Muscle layer of duodenum (tissue), 2 donors: Measurements from ENCODE around the gene PHYHD1.

ENCODE experiments used
- H3K27ac ChIP-seq: one replicate; pipeline ENCODE4 v1.7.0; 2013; ENCODE audit warnings: mild to moderate bottlenecking, low read length
- H3K27me3 ChIP-seq: one replicate; pipeline ENCODE4 v1.7.0; 2013; ENCODE audit warnings: low read depth, mild to moderate bottlenecking, control low read depth, low read length
- H3K36me3 ChIP-seq, 2 donors: one replicate each; pipeline ENCODE4 v1.7.0; 2013; ENCODE audit warnings: low read length in 2 of 2, control low read depth in 1 of 2, mild to moderate bottlenecking in 1 of 2; ENCODE audit not compliant: insufficient read depth in 2 of 2, control insufficient read depth in 1 of 2
- H3K4me1 ChIP-seq, 2 donors: one replicate each; pipeline ENCODE4 v1.7.0; 2013; ENCODE audit warnings: low read length in 2 of 2, mild to moderate bottlenecking in 2 of 2, control low read depth in 1 of 2, moderate library complexity in 1 of 2; ENCODE audit not compliant: insufficient read depth in 2 of 2, control insufficient read depth in 1 of 2
- H3K4me3 ChIP-seq, 2 donors: one replicate each; pipeline ENCODE4 v1.7.0; 2013; ENCODE audit warnings: low read length in 2 of 2, low read depth in 1 of 2, mild to moderate bottlenecking in 1 of 2
- H3K9me3 ChIP-seq, 2 donors: one replicate each; pipeline ENCODE4 v1.7.0; 2013; ENCODE audit warnings: low read length in 2 of 2, control low read depth in 1 of 2, mild to moderate bottlenecking in 1 of 2; ENCODE audit not compliant: control insufficient read depth in 1 of 2
- donor health status: healthy.

Gene PHYHD1

GRCh38 chr9:128902351-128903078 lies 18.3 kb upstream of the PHYHD1 start:
- Histone ChIP-seq H3K27me3 (no peaks in the 10 kb centered on the region), H3K27ac (no peak overlapping the region), H3K9me3 (no peaks in the 10 kb centered on the region), H3K36me3 (peaks cover 2 to 20% of the 10 kb centered on the region in 2 donors), H3K4me1 (peaks cover 5 to 8% of the 10 kb centered on the region in 2 donors), H3K4me3 (no peak overlapping the region)

GRCh38 chr9:128903079-128903461 lies 17.7 kb upstream of the PHYHD1 start:
- H3K9me3 ChIP-seq, result no peaks in the 10 kb centered on the region
- H3K27ac ChIP-seq, result no peak overlapping the region
- no peaks in the 10 kb centered on the region for H3K27me3 ChIP-seq
- H3K4me1 ChIP-seq, result peaks cover 5 to 8% of the 10 kb centered on the region in 2 donors
- H3K36me3 ChIP-seq, result peaks cover 8 to 25% of the 10 kb centered on the region in 2 donors
- no peak overlapping the region for H3K4me3 ChIP-seq

GRCh38 chr9:128903871-128904620 lies 16.7 kb upstream of the PHYHD1 start:
- Histone ChIP-seq H3K27me3 (no peaks in the 10 kb centered on the region), H3K4me3 (no peak overlapping the region), H3K4me1 (peaks cover 5 to 8% of the 10 kb centered on the region in 2 donors), H3K27ac (no peak overlapping the region), H3K9me3 (no peaks in the 10 kb centered on the region), H3K36me3 (peaks cover 17 to 32% of the 10 kb centered on the region in 2 donors)

- H3K4me3 ChIP-seq, result no peak overlapping the region
- H3K27me3 ChIP-seq, result no peaks in the 10 kb centered on the region
- H3K36me3 ChIP-seq, result peaks cover 25 to 43% of the 10 kb centered on the region in 2 donors
- no peak overlapping the region for H3K27ac ChIP-seq
- H3K4me1 ChIP-seq, result peaks cover 0 to 8% of the 10 kb centered on the region in 2 donors
- H3K9me3 ChIP-seq, result no peaks in the 10 kb centered on the region
These were observed 14.8 kb upstream of the PHYHD1 start for GRCh38 chr9:128905964-128906363.

GRCh38 chr9:128906741-128907140 lies 14.0 kb upstream of the PHYHD1 start:
- H3K27ac ChIP-seq, result no peak overlapping the region
- peaks cover 25 to 43% of the 10 kb centered on the region in 2 donors for H3K36me3 ChIP-seq
- no peak overlapping the region for H3K4me3 ChIP-seq
- no peaks in the 10 kb centered on the region for H3K9me3 ChIP-seq
- peaks cover 2 to 16% of the 10 kb centered on the region in 2 donors for H3K4me1 ChIP-seq
- H3K27me3 ChIP-seq, result no peaks in the 10 kb centered on the region

- H3K4me3 ChIP-seq, result no peak overlapping the region
- H3K27ac ChIP-seq, result no peak overlapping the region
- H3K9me3 ChIP-seq, result no peaks in the 10 kb centered on the region
- peaks cover 12 to 28% of the 10 kb centered on the region in 2 donors for H3K4me1 ChIP-seq
- H3K36me3 ChIP-seq, result peaks cover 25 to 33% of the 10 kb centered on the region in 2 donors
- H3K27me3 ChIP-seq, result no peaks in the 10 kb centered on the region
These were observed 12.4 kb upstream of the PHYHD1 start for GRCh38 chr9:128908372-128908771.

GRCh38 chr9:128909859-128910258 lies 10.9 kb upstream of the PHYHD1 start:
- Histone ChIP-seq H3K4me3 (no peak overlapping the region), H3K4me1 (peaks cover 12 to 35% of the 10 kb centered on the region in 2 donors), H3K27me3 (no peaks in the 10 kb centered on the region), H3K36me3 (peaks cover 25 to 38% of the 10 kb centered on the region in 2 donors), H3K27ac (no peak overlapping the region), H3K9me3 (no peaks in the 10 kb centered on the region)

- Histone ChIP-seq H3K36me3 (peaks cover 25 to 40% of the 10 kb centered on the region in 2 donors), H3K4me1 (peaks cover 12 to 40% of the 10 kb centered on the region in 2 donors)
These were observed 9.9 kb upstream of the PHYHD1 start for GRCh38 chr9:128910906-128911305.

GRCh38 chr9:128911529-128912035 lies 9.2 kb upstream of the PHYHD1 start:
- H3K4me1 ChIP-seq, result peaks cover 13 to 47% of the 10 kb centered on the region in 2 donors

More at GRCh38 chr9:128910906-128911305, 9.9 kb upstream of the PHYHD1 start:
- Histone ChIP-seq H3K9me3 (no peaks in the 10 kb centered on the region), H3K27me3 (no peaks in the 10 kb centered on the region), H3K4me3 (no peak overlapping the region), H3K27ac (peak overlapping the region; percentile 54)

GRCh38 chr9:128912270-128912853 lies 8.4 kb upstream of the PHYHD1 start:
- peaks cover 15 to 55% of the 10 kb centered on the region in 2 donors for H3K4me1 ChIP-seq
- H3K27me3 ChIP-seq, result no peaks in the 10 kb centered on the region
- H3K9me3 ChIP-seq, result no peaks in the 10 kb centered on the region
- H3K4me3 ChIP-seq, result no peak overlapping the region
- peaks cover 28 to 47% of the 10 kb centered on the region in 2 donors for H3K36me3 ChIP-seq
- peak overlapping the region; percentile 52 for H3K27ac ChIP-seq

More at GRCh38 chr9:128911529-128912035, 9.2 kb upstream of the PHYHD1 start:
- peak overlapping the region; percentile 54 for H3K27ac ChIP-seq
- no peaks in the 10 kb centered on the region for H3K9me3 ChIP-seq
- no peaks in the 10 kb centered on the region for H3K27me3 ChIP-seq
- H3K4me3 ChIP-seq, result no peak overlapping the region
- H3K36me3 ChIP-seq, result peaks cover 28 to 47% of the 10 kb centered on the region in 2 donors
